NCI-H187 treated with DMSO at 0.1 percent for 48 hours (cell line): ENCODE results near the gene DUS1L.

Experiments used
- DNase-seq: peaks from one replicate; lab custom pipeline; 2025; lab: John Stamatoyannopoulos, UW

Gene DUS1L

GRCh38 chr17:82055023-82055964 is 10.3 kb downstream of the DUS1L start:
- no peak for DNase-seq

DNA sequence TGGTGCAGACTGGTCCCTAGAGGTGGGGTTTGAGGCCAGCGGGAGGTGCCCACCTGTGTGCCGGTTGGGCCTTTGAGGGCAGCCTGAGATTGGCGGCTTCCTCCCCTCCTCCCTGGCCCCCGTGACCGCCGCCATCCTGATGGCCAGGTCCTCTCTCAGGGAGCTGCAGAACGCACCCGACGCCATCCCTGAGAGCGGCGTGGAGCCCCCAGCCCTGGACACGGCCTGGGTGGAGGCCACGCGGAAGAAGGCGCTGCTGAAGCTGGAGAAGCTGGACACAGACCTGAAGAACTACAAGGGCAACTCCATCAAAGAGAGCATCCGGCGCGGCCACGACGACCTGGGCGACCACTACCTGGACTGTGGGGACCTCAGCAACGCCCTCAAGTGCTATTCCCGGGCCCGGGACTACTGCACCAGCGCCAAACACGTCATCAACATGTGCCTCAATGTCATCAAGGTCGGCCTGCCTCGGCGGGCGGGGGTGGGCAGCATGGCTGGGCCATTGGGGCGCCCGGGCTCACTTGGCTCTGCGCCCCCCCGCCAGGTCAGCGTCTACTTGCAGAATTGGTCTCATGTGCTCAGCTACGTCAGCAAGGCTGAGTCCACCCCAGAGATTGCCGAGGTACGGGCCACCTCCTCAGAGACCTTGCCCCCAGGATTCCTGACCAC is 11.1 kb downstream of the DUS1L start:
- no peak for DNase-seq

DNA sequence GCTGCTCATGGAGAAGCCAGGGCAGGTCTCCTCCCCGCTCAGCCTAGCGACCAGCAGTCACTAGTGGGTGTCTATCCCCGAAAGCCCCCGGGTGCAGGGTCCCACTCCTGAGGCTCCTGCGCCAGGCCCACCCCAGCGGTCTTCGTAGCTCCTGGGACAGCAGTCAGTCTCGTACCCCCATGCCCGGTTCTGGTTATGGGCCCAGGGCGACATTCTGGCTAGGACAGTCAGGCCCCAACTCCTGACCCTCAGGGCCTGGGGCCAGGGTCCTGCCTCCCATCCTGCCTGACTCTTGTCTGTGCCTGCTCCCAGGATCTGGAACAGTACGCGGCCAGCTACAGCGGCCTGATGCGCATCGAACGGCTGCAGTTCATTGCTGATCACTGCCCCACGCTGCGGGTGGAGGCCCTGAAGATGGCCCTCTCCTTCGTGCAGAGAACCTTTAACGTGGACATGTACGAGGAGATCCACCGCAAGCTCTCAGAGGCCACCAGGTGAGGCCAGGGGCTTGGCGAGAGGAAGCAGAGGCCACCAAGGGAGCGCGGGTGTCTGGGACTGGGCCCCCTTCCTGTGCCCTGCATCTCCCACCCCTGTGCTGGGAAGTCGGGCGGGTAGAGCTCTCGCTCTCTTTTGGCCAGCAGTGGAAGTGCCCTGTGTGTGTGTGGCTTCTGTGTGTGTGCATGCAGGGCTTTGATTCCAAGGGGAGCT is 11.9 kb downstream of the DUS1L start:
- no peak for DNase-seq

GRCh38 chr17:82053130-82053529 is 12.5 kb downstream of the DUS1L start:
- no peak for DNase-seq

DNA sequence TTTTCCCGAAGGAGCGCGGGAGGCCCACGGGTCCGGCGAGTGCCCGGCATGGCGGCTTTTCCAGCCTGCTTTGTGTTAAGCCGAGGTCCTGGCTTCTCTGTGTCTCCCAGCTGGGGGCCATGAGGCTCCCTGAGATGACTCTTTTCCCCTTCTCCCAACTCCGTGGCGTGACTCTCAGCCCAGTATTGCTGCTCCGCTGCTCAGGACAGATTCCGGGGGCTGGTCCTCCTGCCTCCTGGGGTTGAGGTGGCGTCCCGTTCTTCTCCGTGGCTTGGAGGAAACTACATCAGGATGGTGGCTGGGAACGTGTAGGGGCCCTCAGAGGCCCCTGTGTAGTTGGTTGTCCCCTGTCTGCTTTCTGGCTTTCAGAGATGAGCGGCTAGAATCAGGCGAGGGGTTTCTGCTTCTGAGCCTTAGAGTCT is 13.0 kb downstream of the DUS1L start:
- DNase-seq, result no peak

- no peak for DNase-seq
Measured at GRCh38 chr17:82051776-82052637, 13.6 kb downstream of the DUS1L start, which contains the start of the genes GPS1 and RFNG. Gene GPS1 (plus strand): TSS chr17:82051898. CDS start chr17:82051932, 34 bp downstream. Gene RFNG (minus strand): TSS chr17:82051811. CDS start chr17:82051766, 45 bp downstream.

GRCh38 chr17:82050761-82051641 is 14.6 kb downstream of the DUS1L start:
- DNase-seq, result no peak

DNA sequence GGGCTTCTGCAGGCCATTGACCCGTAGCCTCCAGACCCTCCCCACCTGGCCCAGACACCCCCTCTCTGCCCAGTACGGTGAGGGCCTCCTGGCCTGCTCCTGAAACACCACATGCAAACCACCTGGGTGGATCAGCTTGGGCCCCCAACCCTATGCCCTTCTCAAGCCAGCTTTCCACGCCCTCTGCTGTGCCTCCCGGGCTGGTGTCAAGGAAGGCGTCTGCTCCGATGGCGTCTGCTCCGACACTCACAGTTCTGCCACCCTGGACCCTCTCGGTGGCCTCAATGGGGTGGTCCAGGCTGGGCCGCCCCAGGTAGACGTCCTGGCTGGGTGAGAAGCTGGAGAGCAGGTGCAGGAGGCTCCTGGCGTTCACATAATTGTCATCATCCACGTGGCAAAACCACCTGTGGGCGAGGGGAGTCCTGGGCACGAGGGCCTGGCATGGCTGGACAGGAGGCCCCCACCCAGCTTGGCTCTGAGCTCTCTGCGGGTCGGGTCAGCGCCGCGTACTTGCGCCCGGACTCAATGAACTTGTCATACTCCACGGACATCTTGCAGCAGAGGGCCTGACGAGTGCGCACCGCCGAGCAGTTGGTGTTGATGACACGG is 15.3 kb downstream of the DUS1L start:
- DNase-seq, result no peak

DNA sequence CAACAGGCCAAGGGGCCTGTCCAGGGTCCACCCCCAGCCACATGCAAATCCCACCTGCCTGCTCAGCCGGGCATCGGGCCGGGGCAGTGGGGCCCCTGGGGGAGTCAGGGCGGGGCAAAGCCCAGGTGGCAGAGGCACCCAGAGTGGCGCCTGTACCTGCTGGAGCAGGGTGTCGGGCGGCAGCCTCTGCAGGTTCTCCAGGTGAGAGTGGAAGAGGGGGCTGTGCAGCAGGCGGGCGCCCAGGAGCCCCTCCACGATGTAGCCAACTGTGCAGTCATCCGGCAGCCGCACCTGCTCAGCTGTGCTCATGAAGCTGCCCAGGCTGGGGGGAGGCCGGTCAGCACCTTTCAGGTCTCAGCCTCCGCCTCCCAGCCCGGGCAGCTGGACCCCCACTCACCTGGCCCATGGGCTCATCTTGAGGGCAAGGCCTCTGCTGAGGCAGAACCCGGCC is 16.1 kb downstream of the DUS1L start:
- DNase-seq, result no peak

GRCh38 chr17:82049106-82049505 is 16.5 kb downstream of the DUS1L start:
- DNase-seq, result no peak

DNA sequence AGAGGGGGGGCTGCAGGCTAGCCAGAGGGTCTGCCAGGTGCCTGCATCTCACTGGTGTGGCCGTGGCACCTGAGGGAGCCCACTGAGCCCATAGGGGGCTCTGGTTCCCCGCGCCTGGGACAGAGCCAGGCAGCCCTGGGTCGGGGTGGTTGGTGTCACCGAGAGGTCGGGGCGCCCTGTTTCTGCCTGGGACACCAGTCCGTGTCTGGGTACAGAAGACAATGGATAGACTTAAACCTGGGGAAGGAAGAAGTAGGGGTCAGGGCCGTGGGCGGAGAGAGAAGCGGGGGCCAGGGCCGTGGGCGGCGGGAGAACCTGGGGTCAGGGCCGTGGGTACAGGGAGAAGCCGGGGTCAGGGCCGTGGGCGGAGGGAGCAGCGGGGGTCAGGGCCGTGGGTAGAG is 17.0 kb downstream of the DUS1L start:
- DNase-seq, result no peak

DNA sequence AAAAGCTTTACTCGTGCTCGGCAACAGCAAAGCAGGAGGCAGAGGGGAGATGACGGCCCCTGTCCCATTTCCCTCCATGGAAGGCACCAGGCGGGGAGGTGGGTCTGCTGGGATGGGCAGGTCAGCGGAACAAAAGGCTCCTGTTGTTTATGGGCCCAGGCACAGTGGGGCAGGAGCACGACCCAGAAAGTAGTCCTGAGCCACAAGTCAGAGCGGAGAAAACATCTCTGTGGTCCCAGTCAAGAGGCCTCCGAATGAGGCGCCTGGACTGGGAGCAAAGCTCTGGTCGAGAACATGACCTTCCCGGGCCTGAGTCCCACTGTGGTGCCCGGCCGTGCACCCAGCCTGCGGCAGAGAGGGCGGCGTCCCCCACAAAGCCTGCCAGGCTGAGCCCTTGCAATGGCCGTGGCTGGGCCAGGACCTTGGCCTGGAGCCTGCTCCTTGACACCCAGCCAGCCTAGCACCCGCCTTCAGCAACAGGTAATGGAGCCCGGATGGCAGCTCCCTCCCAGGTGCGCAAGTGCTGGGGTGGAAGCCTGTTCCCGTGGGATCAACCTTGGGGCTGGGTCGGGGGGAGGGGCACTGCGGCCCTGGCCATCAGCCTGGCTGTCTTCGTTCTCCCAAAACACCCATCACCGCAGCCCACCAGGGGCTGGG is 17.6 kb downstream of the DUS1L start:
- DNase-seq, result no peak

DNA sequence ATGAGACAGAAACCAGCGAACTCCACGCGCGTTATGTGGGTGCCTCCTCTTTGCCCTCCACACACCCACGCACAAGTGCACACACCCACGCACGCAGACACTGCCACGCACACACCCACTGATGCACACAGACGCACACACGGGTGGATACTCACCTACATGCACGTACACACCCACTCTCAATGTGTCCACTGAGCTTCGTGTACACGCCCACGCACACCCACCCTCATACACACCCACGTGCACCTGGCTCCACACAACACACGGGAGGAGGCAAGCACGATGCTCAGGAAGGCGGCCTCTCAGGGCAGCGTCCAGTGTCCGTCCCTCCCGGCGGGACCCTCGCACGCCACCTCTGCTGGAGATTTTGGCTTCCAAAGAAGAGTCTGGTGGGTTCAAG is 18.2 kb downstream of the DUS1L start:
- DNase-seq, result no peak

GRCh38 chr17:82046903-82047302 is 18.7 kb downstream of the DUS1L start:
- DNase-seq, result no peak

GRCh38 chr17:82045936-82046484 is 19.6 kb downstream of the DUS1L start:
- no peak for DNase-seq

DNA sequence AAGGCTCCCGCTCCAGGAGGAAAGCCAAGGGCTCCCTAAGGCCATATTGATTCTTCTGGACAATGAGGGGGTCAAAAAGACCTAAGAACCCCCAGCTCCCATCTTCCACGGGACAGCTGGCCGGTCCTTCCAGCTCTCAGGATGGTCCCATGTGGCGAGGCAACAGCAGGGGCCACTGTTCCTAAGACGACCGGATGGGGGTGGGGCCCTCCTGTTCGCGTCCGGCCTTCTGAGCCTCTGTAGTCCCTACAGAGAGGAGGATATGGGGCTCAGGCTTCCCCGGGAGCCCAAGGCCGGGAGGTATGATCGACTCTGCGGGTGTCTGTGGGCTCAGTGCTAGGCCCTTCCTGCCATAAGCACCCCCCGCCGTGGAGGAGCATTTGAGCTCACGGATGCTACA is 22.1 kb downstream of the DUS1L start:
- DNase-seq, result no peak

- DNase-seq, result no peak
Measured at GRCh38 chr17:82042649-82043048, 23.0 kb downstream of the DUS1L start.

DNA sequence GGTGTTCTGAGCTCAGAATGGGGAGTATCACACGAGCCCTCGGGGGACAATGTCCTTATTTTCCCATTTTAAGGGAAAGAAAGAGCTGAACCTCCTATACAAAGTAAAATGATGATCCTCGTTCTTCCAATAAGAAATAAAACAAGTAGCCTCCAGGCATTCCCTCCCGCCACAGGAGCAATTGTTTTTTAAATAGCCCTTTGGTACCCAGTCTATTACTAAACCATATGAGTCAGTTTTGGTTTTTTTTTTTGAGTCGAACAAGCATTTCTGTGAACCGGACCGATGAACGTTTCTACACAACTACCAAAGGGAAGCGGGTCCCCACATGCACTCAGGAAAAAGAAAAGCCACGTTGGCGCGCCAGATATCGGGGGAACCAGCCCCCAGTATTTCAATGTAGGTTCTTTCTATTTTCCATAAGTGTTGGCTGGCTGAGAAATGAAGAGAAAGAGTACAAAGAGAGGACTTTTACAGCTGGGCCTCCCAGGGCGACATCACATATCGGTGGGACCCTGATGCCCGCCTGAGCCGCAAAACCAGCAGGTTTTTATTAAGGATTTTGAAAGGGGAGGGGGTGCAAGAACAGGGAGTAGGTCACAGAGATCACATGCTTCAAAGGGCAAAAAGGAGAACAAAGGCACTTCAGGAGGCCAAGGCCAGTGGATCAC is 24.3 kb downstream of the DUS1L start:
- DNase-seq, result no peak
